Endodermal cell (in vitro differentiated cells): ENCODE results near the gene TNIK. TPM values are rescaled to one million over a fixed set of nuclear protein-coding genes. Genes with fewer than 3 reads are reported as not detected.

Experiments used
- DNase-seq: peaks from one replicate; pipeline ENCODE4 v3.0.0-alpha.2; 2017
- H3K27ac ChIP-seq: 2 replicates; pipeline ENCODE4 v1.5.1; 2013; ENCODE audit warnings: mild to moderate bottlenecking, low read depth, low read length, moderate library complexity
- H3K27me3 ChIP-seq: 2 replicates; pipeline ENCODE4 v1.6.1; 2013; ENCODE audit warnings: mild to moderate bottlenecking, low read length, moderate library complexity; ENCODE audit not compliant: insufficient read depth, control insufficient read depth, poor library complexity, severe bottlenecking
- H3K36me3 ChIP-seq: 2 replicates; pipeline ENCODE4 v1.7.0; 2013; ENCODE audit warnings: mild to moderate bottlenecking, low read length, moderate library complexity; ENCODE audit not compliant: control insufficient read depth, insufficient read depth
- H3K4me1 ChIP-seq: one replicate; pipeline ENCODE4 v1.7.0; 2013; ENCODE audit warnings: low read length; ENCODE audit not compliant: control insufficient read depth, insufficient read depth
- H3K4me3 ChIP-seq: 2 replicates; pipeline ENCODE4 v1.5.1; 2013; ENCODE audit warnings: mild to moderate bottlenecking, low read length, moderate library complexity
- H3K9ac ChIP-seq: 2 replicates; pipeline ENCODE4 v1.6.1; 2013; ENCODE audit warnings: mild to moderate bottlenecking, low read length, moderate library complexity; ENCODE audit not compliant: poor library complexity, severe bottlenecking; ENCODE audit errors: extremely low read depth
- H3K9me3 ChIP-seq: 2 replicates; pipeline ENCODE4 v1.6.1; 2013; ENCODE audit warnings: mild to moderate bottlenecking, low read length, moderate library complexity; ENCODE audit not compliant: control insufficient read depth
- H3K27ac Mint-ChIP-seq: 2 replicates; pipeline ENCODE4 v1.8.0; 2020; ENCODE audit warnings: mixed read lengths
- H3K27me3 Mint-ChIP-seq: 2 replicates; pipeline ENCODE4 v1.8.0; 2021; ENCODE audit warnings: mild to moderate bottlenecking, mixed read lengths; ENCODE audit not compliant: insufficient read depth
- H3K36me3 Mint-ChIP-seq: 2 replicates; pipeline ENCODE4 v1.8.0; 2020; ENCODE audit warnings: low read depth, mixed read lengths
- H3K4me1 Mint-ChIP-seq: 2 replicates; pipeline ENCODE4 v1.8.0; 2020; ENCODE audit warnings: mixed read lengths
- H3K4me3 Mint-ChIP-seq: 2 replicates; pipeline ENCODE4 v1.8.0; 2020; ENCODE audit warnings: mild to moderate bottlenecking, moderate library complexity, mixed read lengths
- H3K9me3 Mint-ChIP-seq: 2 replicates; pipeline ENCODE4 v1.8.0; 2020; ENCODE audit warnings: mild to moderate bottlenecking, mixed read lengths
- CTCF ChIP-seq: fragments of 200-600 bp; sonication (generic); conservative IDR thresholded peaks from 2 replicates; pipeline ENCODE4 v1.5.0; 2021; ENCODE audit warnings: antibody characterized with exemption, mild to moderate bottlenecking
- WGBS, 2 experiments: methylation state at CpG; one replicate each; pipeline versions ENCODE4 v1.1.5 to v1.1.7; 2013; ENCODE audit warnings: missing lambda C conversion rate in 2 of 2, mixed read lengths in 1 of 2; ENCODE audit not compliant: insufficient coverage in 1 of 2, insufficient read length in 1 of 2; 5-methylcytosine and 5-hydroxymethylcytosine counted together
- total RNA-seq, 2 donors: library from RNA; stranded (reverse); fragmentation: NEBNext Ultra II Directional in 1 of 2; extraction: Animal tissue kit (Norgen Biotek cat#: 25700) in 1 of 2; gene quantifications; 2 replicates in 1 of 2; 3 replicates in 1 of 2; pipeline ENCODE4 v1.2.1, GENCODE V29; 2021

The TNIK gene
- total RNA-seq, 2 donors from 2014 or later: 12.2 to 14.9 TPM

- Histone ChIP-seq H3K27me3 (no peaks in the 10 kb centered on the region), H3K9me3 (no peaks in the 10 kb centered on the region), H3K36me3 (no peaks in the 10 kb centered on the region), H3K9ac (no peak overlapping the region), H3K27ac (no peak overlapping the region), H3K4me3 (no peak overlapping the region), H3K4me1 (peaks cover 15% of the 10 kb centered on the region)
- no peak for TF ChIP-seq CTCF
- Mint-ChIP-seq H3K4me1 (peaks cover 42% of the 10 kb centered on the region), H3K27me3 (no peaks in the 10 kb centered on the region), H3K27ac (peak overlapping the region; percentile 56), H3K9me3 (no peaks in the 10 kb centered on the region), H3K4me3 (no peak overlapping the region), H3K36me3 (no peaks in the 10 kb centered on the region)
- WGBS, 2 experiments: 68% methylated on average over 3 of the region's 3 CpGs; no CpG with 5 or more reads in 1 of the 2 experiments
- DNase-seq: no peak
Observed at GRCh38 chr3:171444001-171444690, 16.1 kb downstream of the TNIK start.

- Mint-ChIP-seq H3K27ac (peak overlapping the region; percentile 46), H3K27me3 (no peaks in the 10 kb centered on the region), H3K4me3 (no peak overlapping the region), H3K4me1 (peaks cover 46% of the 10 kb centered on the region), H3K36me3 (no peaks in the 10 kb centered on the region), H3K9me3 (no peaks in the 10 kb centered on the region)
- Histone ChIP-seq H3K36me3 (no peaks in the 10 kb centered on the region), H3K27me3 (no peaks in the 10 kb centered on the region), H3K9me3 (no peaks in the 10 kb centered on the region), H3K27ac (peak overlapping the region; percentile 49), H3K4me3 (no peak overlapping the region), H3K9ac (no peak overlapping the region), H3K4me1 (peaks cover 15% of the 10 kb centered on the region)
- WGBS, 2 experiments: 86 to 95% methylated on average over 4 to 6 of the region's 6 CpGs
- no peak for DNase-seq
- TF ChIP-seq CTCF: no peak
Observed at GRCh38 chr3:171443211-171443957, 16.8 kb downstream of the TNIK start.

- peaks cover 15% of the 10 kb centered on the region for H3K4me1 ChIP-seq
- WGBS, 2 experiments: 41 to 50% methylated on average over 1 to 2 of the region's 2 CpGs
- peaks cover 55% of the 10 kb centered on the region for H3K4me1 Mint-ChIP-seq
- H3K4me3 ChIP-seq: no peak overlapping the region
- H3K9me3 ChIP-seq: no peaks in the 10 kb centered on the region
- H3K9me3 Mint-ChIP-seq: no peaks in the 10 kb centered on the region
- H3K36me3 ChIP-seq: no peaks in the 10 kb centered on the region
- peak overlapping the region; percentile 22 for H3K27ac Mint-ChIP-seq
- H3K27me3 Mint-ChIP-seq: no peaks in the 10 kb centered on the region
- no peak overlapping the region for H3K9ac ChIP-seq
- no peaks in the 10 kb centered on the region for H3K36me3 Mint-ChIP-seq
- H3K27ac ChIP-seq: no peak overlapping the region
- no peak overlapping the region for H3K4me3 Mint-ChIP-seq
- TF ChIP-seq CTCF: no peak
- H3K27me3 ChIP-seq: no peaks in the 10 kb centered on the region
- DNase-seq: no peak
Observed at GRCh38 chr3:171442184-171442583, 18.0 kb downstream of the TNIK start.
